Stimulated activated CD8-positive, alpha-beta memory T cell treated with anti-CD3 and anti-CD28 coated beads, Interleukin-12 subunit alpha, Interleukin-12 subunit beta, amount 100 ng/mL, for 1 hour (primary cell): ENCODE results near the gene C1QTNF4.
"Not testable (repeated sequence)": the region's sequence is repeated elsewhere in the genome, so short reads cannot be mapped to it uniquely, and the experiment has no call there.

Experiments
- DNase-seq: peaks from one replicate; pipeline ENCODE4 v3.0.0-alpha.2; 2020; ENCODE audit warnings: low read depth

The C1QTNF4 gene

GRCh38 chr11:47565340-47566148 is 28.7 kb downstream of the C1QTNF4 start, which contains the start of gene PTPMT1:
PTPMT1 (plus strand) TSS chr11:47565599; CDS start chr11:47565623, 24 bp downstream.
- no peak for DNase-seq

- DNase-seq = no peak
Observed at GRCh38 chr11:47564933-47565339, 29.3 kb downstream of the C1QTNF4 start.

- not testable (repeated sequence) for DNase-seq
Observed at GRCh38 chr11:47564366-47564765, 29.8 kb downstream of the C1QTNF4 start.

GRCh38 chr11:47562393-47562792 is 31.8 kb downstream of the C1QTNF4 start:
- DNase-seq = not testable (repeated sequence)

GRCh38 chr11:47560426-47560825 is 33.8 kb downstream of the C1QTNF4 start:
- DNase-seq = no peak

GRCh38 chr11:47558695-47559094 is 35.5 kb downstream of the C1QTNF4 start:
- DNase-seq = no peak

- DNase-seq = not testable (repeated sequence)
Observed at GRCh38 chr11:47557004-47557403, 37.2 kb downstream of the C1QTNF4 start.

- DNase-seq = no peak
Observed at GRCh38 chr11:47553406-47553743, 40.8 kb downstream of the C1QTNF4 start.

GRCh38 chr11:47552566-47553405 is 41.4 kb downstream of the C1QTNF4 start, which contains the start of gene CELF1:
CELF1 (minus strand) TSS chr11:47553132; CDS start chr11:47499523, 53,609 bp downstream.
- peak; percentile 86 for DNase-seq

GRCh38 chr11:47552056-47552565 is 42.1 kb downstream of the C1QTNF4 start:
- no peak for DNase-seq

GRCh38 chr11:47551086-47551485 is 43.1 kb downstream of the C1QTNF4 start:
- no peak for DNase-seq

GRCh38 chr11:47550288-47551047 is 43.7 kb downstream of the C1QTNF4 start:
- no peak for DNase-seq

- DNase-seq = not testable (repeated sequence)
Observed at GRCh38 chr11:47546274-47546673, 47.9 kb downstream of the C1QTNF4 start.

GRCh38 chr11:47545298-47545697 is 48.9 kb downstream of the C1QTNF4 start:
- no peak for DNase-seq

- DNase-seq = no peak
Observed at GRCh38 chr11:47541070-47541469, 53.1 kb downstream of the C1QTNF4 start.

GRCh38 chr11:47539681-47540039 is 54.6 kb downstream of the C1QTNF4 start:
- DNase-seq = no peak
